Astrocyte of the cerebellum (primary cell): ENCODE results near the gene HOXD9.

Experiments used
- DNase-seq: peaks from one replicate; pipeline ENCODE4 v3.0.0-alpha.2; 2011; ENCODE audit warnings: low read depth
- H3K4me3 ChIP-seq: 2 replicates; pipeline ENCODE4 v1.5.1; 2011; ENCODE audit warnings: mild to moderate bottlenecking, low read depth, low read length, moderate library complexity
- CTCF ChIP-seq: IDR thresholded peaks from 2 replicates; pipeline ENCODE4 v1.5.1; 2012; ENCODE audit warnings: low read length, low read depth, moderate library complexity, mild to moderate bottlenecking; ENCODE audit errors: missing control alignments
- in situ Hi-C: cut with HindIII; loops from 2 replicates; pipeline ENCODE4 v1.10.0; 2017; ENCODE audit warnings: low sequenced_read_pairs

HOXD9 gene

GRCh38 chr2:176148751-176149421 lies 26.4 kb downstream of the HOXD9 start:
- in situ Hi-C loops: no loop called here
- no peak overlapping the region for H3K4me3 ChIP-seq
- DNase-seq: no peak
- no peak for TF ChIP-seq CTCF

DNA sequence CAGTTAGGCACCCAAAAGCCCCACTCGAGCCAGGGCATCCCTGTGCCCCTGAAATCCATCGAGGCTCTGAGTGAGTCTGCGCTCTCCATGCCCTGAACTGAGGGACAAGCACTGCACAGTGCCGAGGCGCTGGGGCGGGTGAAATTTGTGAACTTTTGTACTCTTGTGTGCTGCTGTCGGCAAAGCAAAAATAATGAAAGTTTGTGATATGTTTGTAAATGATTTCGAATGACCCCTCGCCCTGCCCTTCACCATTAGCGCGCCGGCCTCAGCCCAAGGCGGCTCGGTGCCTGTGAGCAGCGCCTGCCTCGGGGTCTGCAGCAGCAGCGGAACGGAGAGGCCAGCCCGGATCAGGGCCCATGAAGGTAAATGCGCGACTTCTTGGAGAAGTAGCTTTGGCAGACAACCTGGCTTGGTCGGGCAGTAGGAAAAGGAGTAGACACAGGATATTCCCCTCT lies 27.0 kb downstream of the HOXD9 start:
- in situ Hi-C loops: no loop called here
- DNase-seq: no peak
- H3K4me3 ChIP-seq: no peak overlapping the region
- TF ChIP-seq CTCF: no peak

DNA sequence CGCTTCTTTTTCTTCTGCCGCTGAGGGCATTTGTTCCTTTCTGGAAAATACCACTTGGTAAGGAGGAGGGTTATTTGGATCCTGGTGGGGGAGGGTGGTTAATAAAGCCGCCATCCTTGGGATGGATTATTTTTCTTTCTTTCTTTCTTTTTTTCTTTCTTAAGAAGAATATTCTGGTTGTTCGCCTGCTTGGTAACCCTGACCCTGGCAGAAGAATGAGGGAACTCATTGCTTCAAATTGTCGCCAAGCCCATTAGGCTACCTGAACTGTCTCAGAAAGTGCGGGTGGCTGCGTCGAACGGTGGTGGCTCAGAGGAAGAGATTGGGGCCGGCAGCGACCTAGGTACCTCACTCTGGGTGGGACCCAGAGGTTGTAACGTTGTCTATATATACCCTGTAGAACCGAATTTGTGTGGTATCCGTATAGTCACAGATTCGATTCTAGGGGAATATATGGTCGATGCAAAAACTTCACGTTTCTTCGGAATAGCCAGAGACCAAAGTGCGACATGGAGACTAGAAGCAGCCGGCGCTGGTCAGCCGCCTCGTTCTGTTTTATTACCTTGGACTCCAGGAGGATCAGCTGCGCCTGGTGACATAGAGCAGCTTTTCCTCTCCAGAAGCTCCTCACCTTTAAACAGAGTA lies 27.5 kb downstream of the HOXD9 start:
- no peak for DNase-seq
- no peak for TF ChIP-seq CTCF
- in situ Hi-C loops: no loop called here
- H3K4me3 ChIP-seq: no peak overlapping the region

GRCh38 chr2:176150584-176151441 lies 28.3 kb downstream of the HOXD9 start:
- H3K4me3 ChIP-seq: no peak overlapping the region
- DNase-seq: no peak
- no peak for TF ChIP-seq CTCF
- in situ Hi-C loops: no loop called here

- in situ Hi-C loops: no loop called here
- DNase-seq: no peak
- no peak for TF ChIP-seq CTCF
- H3K4me3 ChIP-seq: peak within 1 kb of the TSS; percentile 41
Observed at GRCh38 chr2:176151442-176152287, 29.1 kb downstream of the HOXD9 start, which contains the start of gene HOXD4. TSS of gene HOXD4 (plus strand) at chr2:176151550. CDS start at chr2:176151634, 84 bp downstream.
